Upper lobe of left lung (tissue), 6 donors: ENCODE measurements around the gene MORC4. TPM values are rescaled to one million over a fixed set of nuclear protein-coding genes. Genes with fewer than 3 reads are reported as not detected.

Experiments
- ATAC-seq, 2 donors: fragments of 200-7000 bp; cut with Tn5 transposase; one replicate each; pipeline ENCODE4 v1.9.1; 2022; ENCODE audit warnings: mild to moderate bottlenecking in 2 of 2, moderate library complexity in 2 of 2; ENCODE audit not compliant: low FRiP score in 2 of 2
- DNase-seq, 2 donors: peaks; one replicate each; pipeline ENCODE4 v3.0.0-alpha.2; 2019 to 2020
- H3K27ac ChIP-seq, 4 donors: fragments of 200-600 bp; sonication (generic); one replicate each; pipeline ENCODE4 v1.5.1; 2016 to 2019
- H3K27me3 ChIP-seq, 4 donors: fragments of 200-600 bp; sonication (generic); one replicate each; pipeline ENCODE4 v1.5.1; 2017 to 2019
- H3K36me3 ChIP-seq, 4 donors: fragments of 200-600 bp; sonication (generic); one replicate each; pipeline ENCODE4 v1.5.1; 2016 to 2019
- H3K4me1 ChIP-seq, 4 donors: fragments of 200-600 bp; sonication (generic); one replicate each; pipeline ENCODE4 v1.5.1; 2018 to 2019
- H3K4me3 ChIP-seq, 4 donors: fragments of 200-600 bp; sonication (generic); one replicate each; pipeline ENCODE4 v1.5.1; 2017 to 2019; ENCODE audit warnings: mild to moderate bottlenecking in 2 of 4, moderate library complexity in 1 of 4
- H3K9me3 ChIP-seq, 4 donors: fragments of 200-600 bp; sonication (generic); one replicate each; pipeline ENCODE4 v1.5.1; 2018 to 2019
- EP300 ChIP-seq, 4 donors: sonication (generic); formaldehyde crosslinking; IDR thresholded peaks; one replicate each; pipeline ENCODE4 v1.5.1; 2017; ENCODE audit warnings: antibody characterized with exemption in 4 of 4, control low read depth in 2 of 4
- POLR2A ChIP-seq, 4 donors: fragments of 450-650 bp; IDR thresholded peaks; one replicate each; pipeline ENCODE4 v1.5.1; 2016 to 2017; ENCODE audit warnings: antibody characterized with exemption in 4 of 4, mild to moderate bottlenecking in 2 of 4
- POLR2AphosphoS5 ChIP-seq, 2 donors: sonication (generic); formaldehyde crosslinking; IDR thresholded peaks; one replicate each; pipeline ENCODE4 v1.5.1; 2017; ENCODE audit warnings: antibody characterized with exemption in 2 of 2
- WGBS, 2 donors: methylation state at CpG; one replicate each; pipeline ENCODE4 v1.1.5; 2017 to 2018; 5-methylcytosine and 5-hydroxymethylcytosine counted together
- total RNA-seq, 6 donors: library from RNA; depleted of rRNA in 4 of 6; stranded (reverse); fragments of >200 nt in 4 of 6; gene quantifications; one replicate each; pipeline versions ENCODE4 v1.1.0 to v1.2.1, GENCODE V29; 2016 to 2021
- TF ChIP-seq, protein P1 (sequence below), 6 experiments: fragments of 450-650 bp in 4 of 6; fragments of 200-600 bp in 2 of 6; sonication (generic) in 2 of 6; IDR thresholded peaks; one replicate each; pipeline ENCODE4 v1.5.1; 2016 to 2019; ENCODE audit warnings: antibody characterized with exemption in 6 of 6
- donor health status: DM: no; HTN: no; CAD: no; lungs with moderate emphysema.
- donor health status: DM: no; HTN: yes; CAD: no; lungs with severe emphysema.

The MORC4 gene
- total RNA-seq, 6 donors from 2014 or later, result 10.3 to 23.0 (median 16.3) TPM

DNA sequence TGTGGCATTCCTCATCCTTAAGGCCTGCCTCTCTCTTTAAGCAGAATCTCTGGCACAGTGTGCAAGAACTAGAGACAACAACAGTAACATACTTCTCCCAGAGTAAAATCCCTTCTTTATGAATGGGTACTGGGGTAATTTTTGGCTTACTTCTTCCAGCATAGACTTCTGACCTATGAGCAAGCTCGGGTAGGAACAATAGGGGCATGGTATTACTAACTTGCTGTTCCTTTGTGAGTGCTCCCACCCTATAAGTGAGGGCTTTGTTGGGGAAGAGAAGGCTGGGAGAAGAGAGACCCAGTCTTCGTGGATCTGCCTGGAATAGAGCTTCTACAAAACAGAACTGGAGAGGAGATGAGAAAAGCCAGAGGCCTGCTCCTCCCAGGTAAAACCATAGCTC, 49.6 kb downstream of the MORC4 start:
- DNase-seq (no peak), ATAC-seq (no peak)
- Histone ChIP-seq H3K27ac (no peak overlapping the region), H3K9me3 (no peaks in the 10 kb centered on the region), H3K4me3 (no peak overlapping the region), H3K4me1 (no peaks in the 10 kb centered on the region), H3K27me3 (no peaks in the 10 kb centered on the region), H3K36me3 (no peaks in the 10 kb centered on the region)
- WGBS, 2 donors, result 59% methylated on average over 2 of the region's 2 CpGs; no CpG with 5 or more reads in 1 of the 2 donors
- TF ChIP-seq, protein P1, sequence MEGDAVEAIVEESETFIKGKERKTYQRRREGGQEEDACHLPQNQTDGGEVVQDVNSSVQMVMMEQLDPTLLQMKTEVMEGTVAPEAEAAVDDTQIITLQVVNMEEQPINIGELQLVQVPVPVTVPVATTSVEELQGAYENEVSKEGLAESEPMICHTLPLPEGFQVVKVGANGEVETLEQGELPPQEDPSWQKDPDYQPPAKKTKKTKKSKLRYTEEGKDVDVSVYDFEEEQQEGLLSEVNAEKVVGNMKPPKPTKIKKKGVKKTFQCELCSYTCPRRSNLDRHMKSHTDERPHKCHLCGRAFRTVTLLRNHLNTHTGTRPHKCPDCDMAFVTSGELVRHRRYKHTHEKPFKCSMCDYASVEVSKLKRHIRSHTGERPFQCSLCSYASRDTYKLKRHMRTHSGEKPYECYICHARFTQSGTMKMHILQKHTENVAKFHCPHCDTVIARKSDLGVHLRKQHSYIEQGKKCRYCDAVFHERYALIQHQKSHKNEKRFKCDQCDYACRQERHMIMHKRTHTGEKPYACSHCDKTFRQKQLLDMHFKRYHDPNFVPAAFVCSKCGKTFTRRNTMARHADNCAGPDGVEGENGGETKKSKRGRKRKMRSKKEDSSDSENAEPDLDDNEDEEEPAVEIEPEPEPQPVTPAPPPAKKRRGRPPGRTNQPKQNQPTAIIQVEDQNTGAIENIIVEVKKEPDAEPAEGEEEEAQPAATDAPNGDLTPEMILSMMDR (IDR thresholded peaks at IDR 0.05), result no peak
- no peak for TF ChIP-seq POLR2AphosphoS5 (IDR thresholded peaks at IDR 0.05)
- no peak for TF ChIP-seq POLR2A (IDR thresholded peaks at IDR 0.05)
- TF ChIP-seq EP300 (IDR thresholded peaks at IDR 0.05), result no peak

DNA sequence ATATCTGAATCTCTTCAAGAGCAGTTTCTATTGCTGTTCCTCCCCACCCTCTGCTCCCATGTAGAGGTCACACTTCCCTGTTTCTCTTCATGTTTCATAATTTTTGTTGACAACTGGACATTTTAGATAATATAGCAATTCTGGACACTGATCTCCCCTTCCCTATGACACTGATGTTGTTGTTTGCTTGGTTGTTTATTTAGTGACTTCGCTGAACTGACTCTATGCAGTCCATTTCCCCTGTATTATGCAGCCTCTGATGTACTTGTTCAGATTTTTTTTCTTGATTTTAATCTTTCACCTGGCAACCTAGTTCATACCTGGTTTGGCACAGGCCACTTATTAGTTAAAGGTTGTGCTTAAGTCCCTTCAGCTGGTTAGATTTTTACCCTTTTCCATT, 50.6 kb downstream of the MORC4 start:
- Histone ChIP-seq H3K36me3 (no peaks in the 10 kb centered on the region), H3K9me3 (no peaks in the 10 kb centered on the region), H3K4me1 (no peaks in the 10 kb centered on the region), H3K4me3 (no peak overlapping the region), H3K27me3 (no peaks in the 10 kb centered on the region), H3K27ac (no peak overlapping the region)
- WGBS, 2 donors, result 56 to 88% methylated on average over 1 of the region's 1 CpG
- no peak for TF ChIP-seq EP300 (IDR thresholded peaks at IDR 0.05)
- TF ChIP-seq, protein P1 (IDR thresholded peaks at IDR 0.05), result no peak
- no peak for TF ChIP-seq POLR2A (IDR thresholded peaks at IDR 0.05)
- no peak for TF ChIP-seq POLR2AphosphoS5 (IDR thresholded peaks at IDR 0.05)
- ATAC-seq (no peak), DNase-seq (no peak)

DNA sequence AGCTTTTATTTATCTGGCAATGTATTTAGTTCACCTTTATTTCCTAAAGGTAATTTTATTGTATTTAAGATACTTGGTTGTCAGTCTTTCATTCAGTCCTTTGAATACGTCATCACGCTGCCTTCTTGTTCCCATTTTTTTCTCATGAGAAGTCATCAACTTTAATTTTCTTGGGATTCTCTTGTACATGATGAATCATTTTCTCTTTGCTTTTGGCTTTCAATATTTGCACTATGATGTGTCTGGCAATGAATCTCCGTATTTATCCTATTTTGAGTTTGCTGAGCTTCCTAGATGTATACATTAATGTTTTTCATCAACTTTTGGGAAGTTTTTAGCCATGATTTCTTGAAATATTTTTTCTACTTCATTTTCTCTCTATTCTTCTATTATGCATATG, 51.4 kb downstream of the MORC4 start:
- DNase-seq (no peak), ATAC-seq (no peak)
- H3K27ac ChIP-seq, result no peak overlapping the region
- H3K9me3 ChIP-seq, result no peaks in the 10 kb centered on the region
- H3K4me3 ChIP-seq, result no peak overlapping the region
- TF ChIP-seq POLR2A (IDR thresholded peaks at IDR 0.05) (no peak), EP300 (IDR thresholded peaks at IDR 0.05) (no peak), POLR2AphosphoS5 (IDR thresholded peaks at IDR 0.05) (no peak)
- TF ChIP-seq, protein P1 (IDR thresholded peaks at IDR 0.05), result no peak
- 88 to 98% methylated on average over 3 of the region's 3 CpGs for WGBS, 2 donors
- no peaks in the 10 kb centered on the region for H3K27me3 ChIP-seq
- H3K36me3 ChIP-seq, result no peaks in the 10 kb centered on the region
- no peaks in the 10 kb centered on the region for H3K4me1 ChIP-seq

DNA sequence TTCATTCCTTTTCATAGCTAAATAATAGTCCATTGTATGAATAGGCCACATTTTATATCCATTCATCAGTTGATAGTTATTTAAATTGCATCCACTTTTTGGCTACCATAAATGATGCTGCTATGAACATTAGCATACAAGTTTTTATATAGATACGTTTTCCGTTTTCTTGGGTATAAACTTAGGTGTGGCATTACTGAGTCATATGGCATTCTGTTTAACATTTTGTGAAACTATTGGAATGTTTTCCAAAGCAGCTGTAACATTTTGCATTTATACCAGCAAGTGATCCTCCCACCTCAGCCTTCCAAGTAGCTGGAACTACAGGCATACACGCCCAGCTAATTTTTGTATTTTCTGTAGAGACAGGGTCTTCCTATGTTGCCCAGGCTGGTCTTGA, 53.5 kb downstream of the MORC4 start:
- Histone ChIP-seq H3K27ac (no peak overlapping the region), H3K4me1 (no peaks in the 10 kb centered on the region), H3K9me3 (no peaks in the 10 kb centered on the region), H3K27me3 (no peaks in the 10 kb centered on the region), H3K36me3 (peaks cover 0 to 13% (median 0%) of the 10 kb centered on the region in 4 donors), H3K4me3 (no peak overlapping the region)
- WGBS, 2 donors, result 84 to 85% methylated on average over 3 of the region's 3 CpGs
- TF ChIP-seq POLR2A (IDR thresholded peaks at IDR 0.05), result no peak
- no peak for TF ChIP-seq EP300 (IDR thresholded peaks at IDR 0.05)
- TF ChIP-seq POLR2AphosphoS5 (IDR thresholded peaks at IDR 0.05), result no peak
- TF ChIP-seq, protein P1 (IDR thresholded peaks at IDR 0.05), result no peak
- ATAC-seq (no peak), DNase-seq (no peak)

DNA sequence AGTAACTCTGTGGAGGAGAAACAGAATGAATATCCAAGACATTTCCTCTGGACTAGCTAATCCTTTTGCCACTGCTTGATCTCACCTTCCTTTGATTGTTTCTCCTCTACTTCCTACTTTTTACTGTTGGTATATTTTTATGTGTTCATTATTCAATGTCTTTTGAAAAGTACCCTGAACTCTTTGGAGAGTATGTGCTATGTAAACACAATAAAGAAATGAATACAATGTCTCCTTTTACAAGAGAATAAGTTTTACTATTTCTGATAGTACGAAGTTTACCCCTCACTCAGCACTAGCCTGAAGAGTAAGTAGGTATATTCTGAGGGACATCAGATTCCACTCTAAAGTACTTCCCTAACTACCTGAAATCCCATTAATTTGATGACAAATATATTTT, 59.9 kb downstream of the MORC4 start:
- WGBS, 2 donors, result 88 to 89% methylated on average over 1 of the region's 1 CpG
- Histone ChIP-seq H3K4me1 (no peaks in the 10 kb centered on the region), H3K4me3 (no peak overlapping the region), H3K27me3 (no peaks in the 10 kb centered on the region), H3K27ac (no peak overlapping the region), H3K36me3 (peaks cover 0 to 17% (median 0%) of the 10 kb centered on the region in 4 donors), H3K9me3 (no peaks in the 10 kb centered on the region)
- no peak for DNase-seq
- no peak for ATAC-seq
- TF ChIP-seq, protein P1 (IDR thresholded peaks at IDR 0.05), result no peak
- TF ChIP-seq POLR2A (IDR thresholded peaks at IDR 0.05), result no peak
- no peak for TF ChIP-seq EP300 (IDR thresholded peaks at IDR 0.05)
- no peak for TF ChIP-seq POLR2AphosphoS5 (IDR thresholded peaks at IDR 0.05)
